NB4 (cell line): ENCODE measurements around the gene ANKRD6.
A peak's percentile ranks its signal among the peaks of the same experiment; 100 is the strongest.

ENCODE experiments used
- DNase-seq: peaks from one replicate; pipeline ENCODE4 v3.0.0; 2010; ENCODE audit warnings: low read depth
- H3K4me3 ChIP-seq: one replicate; pipeline ENCODE4 v1.5.1; 2011; ENCODE audit warnings: mild to moderate bottlenecking, low read depth, low read length, moderate library complexity
- MYC ChIP-seq: IDR thresholded peaks from 2 replicates; pipeline ENCODE4 v1.6.1; 2011; ENCODE audit warnings: low read depth, low read length
- POLR2A ChIP-seq: IDR thresholded peaks from 2 replicates; pipeline ENCODE4 v1.6.1; 2011; ENCODE audit warnings: mild to moderate bottlenecking; ENCODE audit not compliant: insufficient read length; ENCODE audit errors: extremely low read depth
- TF ChIP-seq, protein P1 (sequence below): IDR thresholded peaks from 2 replicates; pipeline ENCODE4 v1.6.1; 2011; ENCODE audit warnings: low read depth, low read length
- TF ChIP-seq, protein P2 (sequence below): IDR thresholded peaks from one replicate; pipeline ENCODE4 v1.5.1; 2012; ENCODE audit warnings: low read depth, low read length

The ANKRD6 gene

DNA sequence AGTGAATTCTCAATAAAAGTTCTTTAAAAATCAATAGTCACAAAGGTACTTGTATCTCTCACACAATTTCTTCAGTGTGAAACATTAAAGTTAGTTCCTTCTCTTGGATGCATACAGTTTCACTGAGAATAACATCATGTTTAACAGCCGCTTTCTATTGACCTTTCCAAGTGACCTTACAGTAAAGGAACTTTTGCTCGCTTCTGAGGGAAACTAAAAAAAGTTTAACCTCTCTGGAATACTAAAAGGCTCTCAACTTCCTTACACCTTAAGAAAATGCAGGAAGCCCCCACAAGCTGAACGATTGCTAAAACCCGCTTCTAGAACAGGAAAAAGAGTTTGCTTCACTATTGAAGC is 22.2 kb upstream of the ANKRD6 start:
- peak; percentile 45 for DNase-seq
- TF ChIP-seq MYC (no peak), POLR2A (no peak)
- TF ChIP-seq, protein P1, sequence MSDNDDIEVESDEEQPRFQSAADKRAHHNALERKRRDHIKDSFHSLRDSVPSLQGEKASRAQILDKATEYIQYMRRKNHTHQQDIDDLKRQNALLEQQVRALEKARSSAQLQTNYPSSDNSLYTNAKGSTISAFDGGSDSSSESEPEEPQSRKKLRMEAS: no peak
- TF ChIP-seq, protein P2, sequence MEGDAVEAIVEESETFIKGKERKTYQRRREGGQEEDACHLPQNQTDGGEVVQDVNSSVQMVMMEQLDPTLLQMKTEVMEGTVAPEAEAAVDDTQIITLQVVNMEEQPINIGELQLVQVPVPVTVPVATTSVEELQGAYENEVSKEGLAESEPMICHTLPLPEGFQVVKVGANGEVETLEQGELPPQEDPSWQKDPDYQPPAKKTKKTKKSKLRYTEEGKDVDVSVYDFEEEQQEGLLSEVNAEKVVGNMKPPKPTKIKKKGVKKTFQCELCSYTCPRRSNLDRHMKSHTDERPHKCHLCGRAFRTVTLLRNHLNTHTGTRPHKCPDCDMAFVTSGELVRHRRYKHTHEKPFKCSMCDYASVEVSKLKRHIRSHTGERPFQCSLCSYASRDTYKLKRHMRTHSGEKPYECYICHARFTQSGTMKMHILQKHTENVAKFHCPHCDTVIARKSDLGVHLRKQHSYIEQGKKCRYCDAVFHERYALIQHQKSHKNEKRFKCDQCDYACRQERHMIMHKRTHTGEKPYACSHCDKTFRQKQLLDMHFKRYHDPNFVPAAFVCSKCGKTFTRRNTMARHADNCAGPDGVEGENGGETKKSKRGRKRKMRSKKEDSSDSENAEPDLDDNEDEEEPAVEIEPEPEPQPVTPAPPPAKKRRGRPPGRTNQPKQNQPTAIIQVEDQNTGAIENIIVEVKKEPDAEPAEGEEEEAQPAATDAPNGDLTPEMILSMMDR: no peak
- peak overlapping the region; percentile 72 for H3K4me3 ChIP-seq

DNA sequence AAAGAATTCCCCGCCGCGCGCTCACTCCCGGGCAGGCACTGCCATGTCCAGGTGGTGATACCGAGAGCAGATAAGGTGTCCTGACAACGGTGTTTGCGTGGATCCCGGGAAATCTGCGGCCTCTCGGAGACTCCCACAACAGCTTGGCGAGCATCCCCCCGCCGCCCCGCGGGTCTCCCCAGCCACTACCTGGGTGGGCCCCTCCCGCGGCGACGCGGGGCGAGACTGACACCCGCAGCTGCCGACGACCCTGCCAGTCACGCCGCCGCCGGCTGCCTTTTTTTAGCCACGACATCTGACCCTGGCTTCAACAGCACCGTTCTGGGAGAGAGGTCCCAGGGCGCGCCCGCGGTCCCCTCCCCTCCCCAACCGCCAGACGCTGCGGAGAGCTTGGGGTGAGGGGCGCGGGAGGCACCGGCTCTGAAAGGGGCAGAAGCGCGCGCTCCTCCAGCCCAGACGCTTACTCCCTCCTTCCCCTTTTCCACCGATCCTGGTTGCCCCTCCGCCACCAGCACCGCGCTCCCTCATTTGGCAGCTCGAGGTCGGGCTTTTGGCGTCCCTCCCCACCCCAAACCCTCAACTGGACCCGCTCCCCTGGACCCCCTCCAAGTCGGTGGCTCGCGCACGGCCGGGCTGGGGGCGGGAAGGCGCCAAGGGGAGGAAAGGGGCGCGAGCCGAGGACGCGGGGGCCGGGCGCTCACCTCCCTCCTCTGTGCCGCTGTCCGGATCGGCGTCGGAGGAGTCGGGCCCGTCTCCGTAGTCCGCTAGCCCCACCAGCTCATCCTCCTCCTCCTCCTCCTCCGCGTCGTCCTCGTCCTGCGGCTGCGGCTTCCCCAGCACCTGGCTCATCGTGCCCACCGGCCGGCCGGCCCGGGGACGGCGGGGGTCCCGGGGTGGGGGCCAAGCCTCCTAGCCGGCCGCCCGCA is 21.5 kb upstream of the ANKRD6 start:
- TF ChIP-seq MYC (no peak), POLR2A (no peak)
- TF ChIP-seq, protein P2: no peak
- TF ChIP-seq, protein P1: no peak
- peak; percentile 86 for DNase-seq

DNA sequence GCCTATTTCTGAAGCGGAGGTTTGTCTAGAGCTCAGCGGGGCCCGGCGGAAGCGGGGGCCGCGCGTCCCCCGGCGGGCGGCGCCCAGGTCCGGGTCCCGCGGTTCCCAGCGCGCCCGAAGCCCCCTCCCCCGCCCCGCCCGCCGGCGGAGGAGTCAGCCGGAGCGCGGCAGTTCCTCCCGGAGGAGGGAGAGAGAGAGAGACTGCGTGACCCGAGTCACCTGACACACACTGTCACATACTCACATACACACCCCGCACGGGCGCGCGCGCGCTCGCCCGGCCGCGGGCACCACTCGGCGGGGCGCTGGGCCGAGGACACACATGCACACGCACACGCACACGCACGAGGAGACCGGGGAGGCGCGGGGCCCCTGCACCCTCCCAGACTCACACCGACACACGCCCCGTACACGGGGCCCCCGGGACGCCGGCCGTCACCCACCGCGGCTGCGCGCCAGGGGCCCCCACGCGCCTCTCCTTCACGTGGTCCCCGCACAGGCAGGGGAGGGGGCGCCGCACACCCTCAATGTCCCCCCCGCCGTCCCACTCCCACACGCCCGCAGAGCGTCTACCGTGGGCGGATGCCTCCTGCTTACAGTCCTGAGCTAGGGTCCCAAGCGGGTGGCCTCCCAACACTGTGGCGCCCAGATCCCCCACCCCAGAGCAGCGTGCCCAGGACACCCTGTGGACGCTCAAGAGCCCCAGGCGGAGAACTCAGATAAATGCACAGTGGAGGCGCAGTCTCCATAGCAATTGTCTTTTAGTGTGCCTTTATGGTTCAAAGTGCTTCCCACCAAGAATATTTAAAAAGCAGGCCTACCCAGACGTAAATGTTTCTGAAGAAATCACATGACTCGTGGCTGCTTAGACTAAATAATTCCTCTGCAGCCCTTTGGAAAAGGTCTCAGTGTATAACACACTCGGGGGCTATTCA is 20.6 kb upstream of the ANKRD6 start, which contains the start of gene RRAGD:
Gene RRAGD (minus strand): TSS at position 203 of the 935 bp plus-strand sequence. CDS start 280 bp downstream, outside the sequence.
- H3K4me3 ChIP-seq: peak within 1 kb of the TSS; percentile 72
- peak; percentile 85 for DNase-seq
- TF ChIP-seq, protein P1: peak; percentile 77
- TF ChIP-seq, protein P2: no peak
- TF ChIP-seq POLR2A (peak; percentile 49), MYC (peak; percentile 28; the same call in 1 of the 2 replicates)

More for the DNA sequence above, 21.5 kb upstream of the ANKRD6 start:
- peak overlapping the region; percentile 72 for H3K4me3 ChIP-seq

DNA sequence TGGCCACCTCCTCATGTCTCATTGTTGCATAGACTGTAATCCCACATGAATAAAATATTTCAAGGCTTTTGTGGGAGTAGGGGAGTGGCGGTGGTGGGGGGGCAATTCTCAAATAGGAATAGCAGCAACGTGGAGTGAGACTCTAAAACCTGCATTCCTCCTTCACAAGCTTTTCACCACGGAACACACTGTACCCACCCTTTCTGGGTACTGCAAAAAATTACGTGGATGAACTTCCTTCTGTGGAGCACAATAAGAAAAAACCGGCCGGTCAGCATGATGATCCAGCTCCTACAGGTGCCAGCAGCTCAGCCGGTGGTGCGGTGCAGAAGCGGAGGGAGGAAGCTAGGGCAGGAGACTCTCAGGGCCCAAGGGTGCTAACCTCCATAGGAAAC is 19.9 kb upstream of the ANKRD6 start:
- TF ChIP-seq MYC: no peak
- TF ChIP-seq, protein P2: no peak
- TF ChIP-seq, protein P1: no peak
- no peak for TF ChIP-seq POLR2A
- H3K4me3 ChIP-seq: peak overlapping the region; percentile 50
- DNase-seq: no peak

DNA sequence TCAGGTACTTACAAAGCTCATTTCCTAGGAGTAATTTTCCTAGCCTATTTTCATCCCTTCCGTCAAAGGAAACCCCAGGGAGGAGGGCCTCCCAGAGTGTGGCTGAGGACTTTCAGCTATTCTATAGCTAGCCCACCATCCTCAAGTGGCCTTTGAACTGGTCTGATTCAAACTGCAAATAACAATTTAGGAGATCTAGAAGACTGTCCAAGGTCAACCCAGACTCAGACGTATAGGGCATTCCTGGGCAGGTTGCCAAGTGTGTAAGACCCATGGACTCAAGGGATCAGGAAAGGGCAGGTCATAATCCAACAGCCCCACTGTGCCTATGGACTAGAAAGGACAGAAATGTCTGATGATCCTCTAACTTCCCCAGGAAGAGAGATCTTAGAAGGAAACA is 18.7 kb upstream of the ANKRD6 start:
- TF ChIP-seq, protein P2: no peak
- TF ChIP-seq, protein P1: no peak
- no peak for TF ChIP-seq MYC
- TF ChIP-seq POLR2A: no peak
- no peak for DNase-seq

More for the DNA sequence above, 18.7 kb upstream of the ANKRD6 start:
- no peak overlapping the region for H3K4me3 ChIP-seq
